ENCODE results near the gene TUNAR. TPM values are rescaled to one million over a fixed set of nuclear protein-coding genes. Genes with fewer than 3 reads are reported as not detected.

TUNAR gene
- total RNA-seq, 1 donor from 2014 or later: not detected

- TF ChIP-seq, protein P1, sequence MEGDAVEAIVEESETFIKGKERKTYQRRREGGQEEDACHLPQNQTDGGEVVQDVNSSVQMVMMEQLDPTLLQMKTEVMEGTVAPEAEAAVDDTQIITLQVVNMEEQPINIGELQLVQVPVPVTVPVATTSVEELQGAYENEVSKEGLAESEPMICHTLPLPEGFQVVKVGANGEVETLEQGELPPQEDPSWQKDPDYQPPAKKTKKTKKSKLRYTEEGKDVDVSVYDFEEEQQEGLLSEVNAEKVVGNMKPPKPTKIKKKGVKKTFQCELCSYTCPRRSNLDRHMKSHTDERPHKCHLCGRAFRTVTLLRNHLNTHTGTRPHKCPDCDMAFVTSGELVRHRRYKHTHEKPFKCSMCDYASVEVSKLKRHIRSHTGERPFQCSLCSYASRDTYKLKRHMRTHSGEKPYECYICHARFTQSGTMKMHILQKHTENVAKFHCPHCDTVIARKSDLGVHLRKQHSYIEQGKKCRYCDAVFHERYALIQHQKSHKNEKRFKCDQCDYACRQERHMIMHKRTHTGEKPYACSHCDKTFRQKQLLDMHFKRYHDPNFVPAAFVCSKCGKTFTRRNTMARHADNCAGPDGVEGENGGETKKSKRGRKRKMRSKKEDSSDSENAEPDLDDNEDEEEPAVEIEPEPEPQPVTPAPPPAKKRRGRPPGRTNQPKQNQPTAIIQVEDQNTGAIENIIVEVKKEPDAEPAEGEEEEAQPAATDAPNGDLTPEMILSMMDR (IDR thresholded peaks at IDR 0.05): no peak
- no peak for DNase-seq (ENCODE audit: low spot score in 2 of 2)
- intact Hi-C loops (cut with DNase I): no loop called here
- Histone ChIP-seq H3K27me3 (no peaks in the 10 kb centered on the region), H3K4me3 (no peak overlapping the region), H3K36me3 (no peaks in the 10 kb centered on the region), H3K4me1 (no peaks in the 10 kb centered on the region), H3K9me3 (no peaks in the 10 kb centered on the region), H3K27ac (no peak overlapping the region)
These were observed 38.7 kb downstream of the TUNAR start for GRCh38 chr14:95915330-95915729.

- intact Hi-C loops (cut with DNase I): no loop called here
- no peak for DNase-seq (ENCODE audit: low spot score in 2 of 2)
- no peaks in the 10 kb centered on the region for H3K4me1 ChIP-seq
- H3K27ac ChIP-seq: no peak overlapping the region
- H3K4me3 ChIP-seq: no peak overlapping the region
- H3K9me3 ChIP-seq: no peaks in the 10 kb centered on the region
- TF ChIP-seq, protein P1 (IDR thresholded peaks at IDR 0.05): no peak
- no peaks in the 10 kb centered on the region for H3K27me3 ChIP-seq
- H3K36me3 ChIP-seq: no peaks in the 10 kb centered on the region
These were observed 41.8 kb downstream of the TUNAR start for GRCh38 chr14:95918466-95918865.

GRCh38 chr14:95920769-95921438 is 44.3 kb downstream of the TUNAR start:
- intact Hi-C loops (cut with DNase I): no loop called here
- H3K9me3 ChIP-seq: no peaks in the 10 kb centered on the region
- TF ChIP-seq, protein P1 (IDR thresholded peaks at IDR 0.05): no peak
- no peaks in the 10 kb centered on the region for H3K36me3 ChIP-seq
- DNase-seq (ENCODE audit: low spot score in 2 of 2): no peak
- no peak overlapping the region for H3K4me3 ChIP-seq
- H3K4me1 ChIP-seq: no peaks in the 10 kb centered on the region
- H3K27ac ChIP-seq: no peak overlapping the region
- no peaks in the 10 kb centered on the region for H3K27me3 ChIP-seq

DNA sequence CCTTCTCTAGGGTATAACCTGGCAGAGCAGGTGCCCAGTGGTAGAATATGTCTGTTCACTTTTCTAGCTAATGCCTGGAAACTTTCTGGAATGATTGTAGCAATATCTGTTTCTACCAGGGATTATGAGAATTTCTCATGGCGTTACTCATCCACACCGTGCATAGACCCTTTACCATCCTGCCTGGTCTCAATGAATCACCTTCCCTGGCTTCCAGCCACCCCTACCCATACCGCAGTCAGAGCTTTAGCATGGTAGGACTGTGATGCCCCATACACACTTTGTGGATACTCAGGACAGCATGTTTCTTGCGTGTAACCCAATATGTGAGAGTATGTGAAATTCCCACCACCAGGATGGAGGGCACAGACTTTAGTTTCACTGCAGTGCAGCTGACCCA is 45.4 kb downstream of the TUNAR start:
- intact Hi-C loops (cut with DNase I): no loop called here
- H3K27me3 ChIP-seq: no peaks in the 10 kb centered on the region
- H3K4me1 ChIP-seq: no peaks in the 10 kb centered on the region
- no peak for DNase-seq (ENCODE audit: low spot score in 2 of 2)
- no peak overlapping the region for H3K4me3 ChIP-seq
- H3K9me3 ChIP-seq: no peaks in the 10 kb centered on the region
- no peaks in the 10 kb centered on the region for H3K36me3 ChIP-seq
- TF ChIP-seq, protein P1 (IDR thresholded peaks at IDR 0.05): no peak
- no peak overlapping the region for H3K27ac ChIP-seq

DNA sequence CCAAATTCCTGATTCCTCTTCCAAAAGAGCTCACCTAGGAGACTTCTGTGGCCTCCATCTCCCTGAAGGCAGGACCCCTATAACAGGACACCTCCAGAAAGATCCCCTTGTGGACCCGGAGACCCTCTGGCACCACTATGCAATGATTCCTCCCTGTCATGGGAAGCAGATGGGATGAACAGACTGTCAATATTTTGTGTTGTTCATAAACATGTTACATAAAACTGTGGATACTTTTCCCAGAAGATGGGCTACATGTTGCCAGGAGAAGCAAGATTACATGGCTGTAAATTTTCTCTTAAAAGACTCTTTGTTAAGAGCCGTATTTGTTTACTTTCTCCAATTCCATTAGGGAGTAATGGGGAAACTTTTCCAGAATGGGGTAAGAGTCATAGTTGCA is 52.1 kb downstream of the TUNAR start:
- intact Hi-C loops (cut with DNase I): no loop called here
- H3K4me3 ChIP-seq: no peak overlapping the region
- H3K27me3 ChIP-seq: no peaks in the 10 kb centered on the region
- DNase-seq (ENCODE audit: low spot score in 2 of 2): no peak
- H3K4me1 ChIP-seq: no peaks in the 10 kb centered on the region
- H3K9me3 ChIP-seq: no peaks in the 10 kb centered on the region
- no peaks in the 10 kb centered on the region for H3K36me3 ChIP-seq
- H3K27ac ChIP-seq: no peak overlapping the region
- TF ChIP-seq, protein P1 (IDR thresholded peaks at IDR 0.05): no peak

- Histone ChIP-seq H3K4me1 (no peaks in the 10 kb centered on the region), H3K4me3 (no peak overlapping the region), H3K27me3 (no peaks in the 10 kb centered on the region), H3K36me3 (no peaks in the 10 kb centered on the region), H3K27ac (no peak overlapping the region), H3K9me3 (no peaks in the 10 kb centered on the region)
- DNase-seq (ENCODE audit: low spot score in 2 of 2): no peak
- intact Hi-C loops (cut with DNase I): no loop called here
- TF ChIP-seq, protein P1 (IDR thresholded peaks at IDR 0.05): no peak
These were observed 54.8 kb downstream of the TUNAR start for GRCh38 chr14:95931384-95931783.
